HG03039 (cell line): ENCODE results near the gene SOX4.

Experiments used
- ATAC-seq: cut with Tn5 transposase; IDR thresholded peaks from one replicate; pipeline ENCODE4 v1.9.1; 2021; ENCODE audit warnings: mild to moderate bottlenecking, moderate library complexity; ENCODE audit not compliant: unreplicated experiment

Gene SOX4

GRCh38 chr6:21612067-21612745, 18.7 kb downstream of the SOX4 start:
- no peak for ATAC-seq

GRCh38 chr6:21613809-21614208, 20.3 kb downstream of the SOX4 start:
- ATAC-seq: no peak

- ATAC-seq: no peak
Measured at GRCh38 chr6:21614226-21614625, 20.7 kb downstream of the SOX4 start.

- no peak for ATAC-seq
Measured at GRCh38 chr6:21615504-21615903, 22.0 kb downstream of the SOX4 start.

- no peak for ATAC-seq
Measured at GRCh38 chr6:21616005-21616404, 22.5 kb downstream of the SOX4 start.

GRCh38 chr6:21625642-21626041, 32.1 kb downstream of the SOX4 start:
- no peak for ATAC-seq

- ATAC-seq: no peak
Measured at GRCh38 chr6:21626756-21627155, 33.2 kb downstream of the SOX4 start.

GRCh38 chr6:21628160-21628559, 34.6 kb downstream of the SOX4 start:
- ATAC-seq: no peak

- ATAC-seq: no peak
Measured at GRCh38 chr6:21633511-21634109, 40.1 kb downstream of the SOX4 start.

GRCh38 chr6:21634582-21634981, 41.0 kb downstream of the SOX4 start:
- ATAC-seq: no peak

- no peak for ATAC-seq
Measured at GRCh38 chr6:21636876-21637275, 43.3 kb downstream of the SOX4 start.

GRCh38 chr6:21639316-21639715, 45.8 kb downstream of the SOX4 start:
- no peak for ATAC-seq
